Eye (tissue), 1 donor: Measurements from ENCODE around the gene ADARB1.

ENCODE experiments used
- DNase-seq: peaks from one replicate; pipeline ENCODE4 v3.0.0-alpha.2; 2015

Gene ADARB1

GRCh38 chr21:45097827-45098387, 23.5 kb downstream of the ADARB1 start:
- peak; percentile 41 for DNase-seq

GRCh38 chr21:45098867-45099266, 24.5 kb downstream of the ADARB1 start:
- DNase-seq = peak; percentile 52

- DNase-seq = no peak
These were observed 25.2 kb downstream of the ADARB1 start for GRCh38 chr21:45099571-45099970.

DNA sequence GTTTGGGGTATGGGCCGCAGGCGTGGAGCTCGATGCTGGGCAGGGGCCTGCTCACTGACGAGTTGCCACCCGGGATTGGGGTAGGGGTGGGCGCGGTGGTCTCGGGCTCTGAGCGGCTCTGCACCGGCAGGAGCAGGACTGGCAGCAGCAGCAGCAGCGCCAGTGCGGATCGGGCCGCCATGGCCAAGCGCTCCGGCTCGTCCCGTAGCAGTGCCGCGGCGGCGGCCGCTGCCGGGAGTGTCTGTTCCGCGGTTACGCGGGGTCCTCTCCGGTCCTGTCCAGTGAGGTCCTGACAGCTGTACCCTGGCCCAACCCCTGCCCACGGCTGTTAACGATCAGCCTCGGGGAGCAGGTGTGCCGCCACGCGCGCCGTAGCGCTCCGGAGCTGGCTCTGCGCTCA, 26.5 kb downstream of the ADARB1 start:
- DNase-seq = no peak

GRCh38 chr21:45102391-45102932, 28.1 kb downstream of the ADARB1 start:
- no peak for DNase-seq

GRCh38 chr21:45103971-45104520, 29.7 kb downstream of the ADARB1 start:
- DNase-seq = no peak

DNA sequence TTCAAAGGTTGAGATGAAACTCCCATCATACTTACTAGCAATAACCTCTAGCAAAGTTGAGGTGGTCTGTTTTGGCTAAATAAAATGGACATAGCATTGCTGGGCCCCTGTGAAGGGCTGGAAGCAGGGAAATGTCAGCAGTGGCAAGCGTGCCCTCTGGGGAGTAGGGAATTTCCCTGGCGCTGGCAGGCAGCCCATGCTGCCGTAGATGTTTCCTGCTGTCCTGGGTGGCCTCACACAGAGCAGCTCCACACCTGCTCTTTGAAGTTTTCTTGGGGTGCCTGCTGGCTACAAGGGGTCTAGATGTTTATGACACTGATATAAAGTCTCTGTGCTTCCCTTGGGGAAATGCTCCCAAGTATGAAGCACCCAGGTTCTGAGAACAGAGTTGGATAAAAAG, 30.2 kb downstream of the ADARB1 start:
- DNase-seq = no peak

- no peak for DNase-seq
These were observed 31.6 kb downstream of the ADARB1 start for GRCh38 chr21:45105906-45106485.

DNA sequence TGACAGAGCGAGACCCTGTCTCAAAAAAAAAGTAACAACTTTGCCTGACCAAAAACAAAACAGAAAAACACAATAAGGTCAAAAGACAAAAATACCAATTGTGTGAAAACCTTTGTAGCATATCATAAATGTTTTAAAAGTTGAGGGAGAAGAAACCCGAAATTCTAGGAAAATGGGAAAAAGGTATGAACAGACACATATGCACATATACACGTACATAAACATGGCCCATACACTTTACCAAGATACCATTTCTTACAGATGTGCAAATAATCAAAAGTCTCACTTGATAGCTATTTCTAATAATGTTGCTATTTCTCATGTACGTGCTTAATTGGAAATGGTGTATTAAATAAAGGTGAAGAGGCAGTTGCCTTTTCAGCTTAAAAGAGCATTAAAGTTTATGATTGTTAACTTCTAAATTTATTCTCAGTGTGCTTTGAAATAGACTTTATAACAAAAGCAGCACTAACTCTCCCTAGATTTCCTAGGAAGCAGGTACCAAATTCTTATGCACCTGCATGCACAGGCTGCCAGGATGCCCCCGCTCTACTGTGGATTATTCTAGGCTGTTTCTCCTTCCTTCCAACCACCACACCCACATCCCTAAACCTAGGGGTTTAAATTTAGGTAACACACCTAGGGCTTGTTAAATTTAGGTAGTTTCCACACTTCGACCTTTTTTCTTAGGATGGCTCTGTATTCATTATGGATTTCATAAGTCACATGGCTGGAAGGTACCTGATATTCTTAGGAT, 33.8 kb downstream of the ADARB1 start:
- no peak for DNase-seq

- DNase-seq = no peak
These were observed 34.7 kb downstream of the ADARB1 start for GRCh38 chr21:45108808-45109781.

DNA sequence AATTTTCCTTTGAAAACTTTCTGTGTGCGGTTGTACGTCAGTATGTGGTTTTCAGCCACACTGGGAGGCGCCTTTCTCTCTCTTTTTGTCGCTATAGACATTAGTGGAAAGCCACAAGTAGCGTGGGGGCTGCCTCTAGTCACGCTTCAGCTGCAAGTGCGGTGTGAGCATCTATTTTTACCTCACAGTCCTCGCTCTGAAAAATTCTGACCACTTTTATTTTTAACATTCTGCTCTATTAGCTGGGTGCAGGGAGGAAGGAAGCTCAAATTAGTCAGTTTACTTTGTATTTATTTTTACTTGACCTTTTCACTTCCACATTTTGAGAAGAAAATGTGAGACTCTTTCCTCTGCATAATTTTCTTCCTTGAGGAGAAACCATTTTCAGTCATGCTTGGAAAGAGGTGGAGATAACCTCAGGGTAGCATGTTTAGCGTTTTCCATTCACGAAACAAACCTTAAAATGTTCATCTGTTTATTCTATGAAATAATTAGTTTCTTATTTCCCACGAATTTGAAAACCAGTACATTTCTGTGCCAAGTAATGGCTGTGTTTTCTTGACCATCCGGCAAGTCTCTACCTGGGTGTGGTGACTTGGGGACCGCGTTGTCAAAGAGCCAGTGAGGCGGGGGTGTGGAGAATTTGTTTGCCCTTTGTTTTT, 35.6 kb downstream of the ADARB1 start:
- DNase-seq = no peak

DNA sequence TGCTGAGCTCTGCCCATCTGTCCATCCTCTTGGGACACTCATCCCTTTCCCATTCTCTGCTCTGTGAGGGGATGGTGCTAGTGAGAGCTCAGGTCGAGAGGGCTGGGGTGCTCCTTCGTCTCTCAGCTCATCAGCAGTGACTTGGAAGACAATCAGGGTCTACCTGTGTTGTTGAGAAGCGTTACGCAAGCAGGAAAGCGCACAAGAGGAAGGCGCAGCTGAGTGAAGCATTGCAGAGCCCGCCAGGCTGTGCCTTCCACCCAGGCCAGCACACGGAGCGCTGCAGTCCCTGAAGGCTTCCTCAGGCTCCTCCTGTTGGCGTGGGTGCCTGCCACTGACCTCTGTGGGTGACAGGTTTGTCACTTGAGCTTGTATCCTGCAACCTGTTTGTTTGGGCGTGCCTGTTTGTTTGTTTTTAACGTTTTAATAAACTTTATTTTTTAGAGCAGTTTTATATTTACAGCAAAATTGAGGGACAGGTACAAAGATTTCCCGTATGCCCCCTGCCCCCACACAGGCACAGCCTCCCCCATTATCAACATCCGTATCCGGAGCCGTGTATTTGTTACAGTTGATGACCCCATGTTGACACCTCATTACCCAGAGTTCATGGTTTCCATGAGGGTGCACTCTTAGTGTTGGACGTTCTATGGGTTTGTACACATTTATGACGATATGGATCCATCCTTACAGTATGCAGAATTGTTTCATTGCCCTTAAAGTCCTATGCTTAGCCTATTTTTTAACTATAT, 36.7 kb downstream of the ADARB1 start:
- no peak for DNase-seq

- no peak for DNase-seq
These were observed 37.3 kb downstream of the ADARB1 start for GRCh38 chr21:45111703-45112102.

DNA sequence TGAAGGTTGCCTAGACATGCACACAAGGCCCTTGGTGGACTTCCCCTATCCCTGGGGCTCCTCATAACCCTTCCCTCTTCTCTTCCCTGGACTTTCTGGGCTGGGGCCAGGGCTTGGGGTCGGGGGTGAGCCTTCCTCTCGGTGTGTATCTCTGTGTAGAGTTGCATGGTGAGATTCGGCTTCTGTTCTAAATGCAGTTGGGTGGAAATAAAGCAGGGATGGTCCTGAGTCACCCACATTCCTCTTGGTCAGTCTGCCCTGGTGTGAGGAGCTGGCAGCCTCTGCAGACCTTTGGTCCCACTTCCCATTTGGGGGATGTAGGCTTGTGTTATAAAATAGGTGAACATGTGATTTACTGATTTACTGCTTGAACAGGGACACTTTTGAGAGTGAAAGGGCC, 38.0 kb downstream of the ADARB1 start:
- DNase-seq = no peak

DNA sequence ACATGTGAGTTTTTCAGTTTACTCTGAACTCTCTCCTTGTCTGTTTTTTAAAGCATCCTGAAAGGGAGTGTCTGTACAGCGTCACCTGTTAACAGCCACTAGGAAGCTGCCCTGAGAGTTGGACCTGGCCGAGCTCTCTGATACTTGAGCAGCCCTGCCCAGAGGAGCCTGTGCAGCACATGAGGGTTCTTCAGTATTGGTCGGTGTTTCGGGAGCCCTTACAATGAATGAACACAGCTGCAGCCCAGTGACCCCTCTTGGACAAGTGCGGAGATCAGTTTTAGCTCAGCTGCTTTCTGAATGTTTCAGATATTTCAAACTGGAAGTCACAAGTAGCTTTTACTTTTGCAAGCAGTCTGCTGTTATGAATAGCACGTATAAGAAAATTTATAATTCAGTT, 39.2 kb downstream of the ADARB1 start:
- no peak for DNase-seq

DNA sequence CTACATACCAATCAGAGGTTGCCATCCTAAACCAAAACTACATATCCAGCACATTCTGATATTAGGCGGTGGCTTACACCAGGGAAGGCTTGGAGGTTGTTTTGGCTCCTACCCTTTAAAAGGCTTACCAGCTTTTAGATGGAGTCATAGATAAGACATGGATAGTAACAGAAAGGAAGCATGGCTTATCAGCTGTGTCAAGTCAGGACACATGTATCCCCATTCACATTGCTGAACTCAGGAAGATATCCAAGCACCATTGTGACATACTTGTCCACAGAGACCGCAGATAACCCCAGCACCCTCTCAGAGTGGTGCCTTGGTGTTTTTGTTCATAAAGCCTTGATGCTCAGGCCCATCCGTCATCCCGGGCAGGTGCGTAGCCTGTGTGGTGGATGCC, 39.7 kb downstream of the ADARB1 start:
- no peak for DNase-seq

- no peak for DNase-seq
These were observed 40.1 kb downstream of the ADARB1 start for GRCh38 chr21:45114475-45114874.

GRCh38 chr21:45115141-45115540, 40.8 kb downstream of the ADARB1 start:
- no peak for DNase-seq

GRCh38 chr21:45116066-45116465, 41.7 kb downstream of the ADARB1 start:
- DNase-seq = no peak

GRCh38 chr21:45117314-45117713, 42.9 kb downstream of the ADARB1 start:
- no peak for DNase-seq

DNA sequence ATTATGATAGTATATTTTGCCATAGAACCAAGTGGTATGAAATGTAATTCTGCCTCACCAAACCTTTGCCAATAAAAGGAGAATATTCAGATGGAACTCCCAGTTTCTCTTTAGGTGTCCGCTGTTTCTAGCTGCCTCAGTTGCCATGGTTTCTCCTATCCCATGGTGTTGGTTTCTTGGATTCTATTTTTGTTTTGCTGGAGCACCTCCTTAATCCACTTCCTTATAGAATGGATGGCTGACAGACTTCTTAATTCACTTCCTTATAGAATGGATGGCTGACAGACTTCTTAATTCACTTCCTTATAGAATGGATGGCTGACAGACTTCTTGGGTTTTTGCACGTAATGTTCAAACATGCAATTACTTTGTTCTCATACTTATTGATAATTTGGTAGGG, 43.7 kb downstream of the ADARB1 start:
- no peak for DNase-seq
